Activated CD4-positive, alpha-beta memory T cell treated with anti-CD3 and anti-CD28 coated beads, Interleukin-2, amount 10 ng/mL, durations not matched to agents 7 days and 5 days (primary cell): Measurements from ENCODE around the gene B3GAT1. TPM values are rescaled to one million over a fixed set of nuclear protein-coding genes. Genes with fewer than 3 reads are reported as not detected.

Experiments
- CTCF ChIA-PET: fragments of 350-600 bp; sonication (Branson Sonifier 250); formaldehyde crosslinking; loops from one replicate; lab custom pipeline; 2021; ENCODE audit warnings: antibody characterized with exemption, inconsistent platforms; lab: Charles Lee
- POLR2A ChIA-PET: fragments of 350-600 bp; sonication (Branson Sonifier 250); formaldehyde crosslinking; loops from one replicate; lab custom pipeline; 2021; ENCODE audit warnings: antibody characterized with exemption; lab: Charles Lee
- DNase-seq: peaks from one replicate; pipeline ENCODE4 v3.0.0-alpha.2; 2020
- H3K27ac Mint-ChIP-seq: one replicate; pipeline ENCODE4 v1.8.0; 2021; ENCODE audit warnings: mild to moderate bottlenecking, mixed read lengths
- H3K27me3 Mint-ChIP-seq: one replicate; pipeline ENCODE4 v1.8.0; 2021; ENCODE audit warnings: mixed read lengths
- H3K36me3 Mint-ChIP-seq: one replicate; pipeline ENCODE4 v1.8.0; 2021; ENCODE audit warnings: low read depth, mixed read lengths
- H3K4me1 Mint-ChIP-seq: one replicate; pipeline ENCODE4 v1.8.0; 2021; ENCODE audit warnings: mixed read lengths
- H3K4me3 Mint-ChIP-seq: one replicate; pipeline ENCODE4 v1.8.0; 2021; ENCODE audit warnings: mild to moderate bottlenecking, mixed read lengths
- H3K9me3 Mint-ChIP-seq: one replicate; pipeline ENCODE4 v1.8.0; 2021; ENCODE audit warnings: mixed read lengths
- total RNA-seq, 2 experiments: library from RNA; stranded (reverse); gene quantifications; one replicate each; pipeline ENCODE4 v1.2.3, GENCODE V29; 2021

B3GAT1 gene
- total RNA-seq, 2 experiments from 2014 or later, result 10.5 to 11.0 TPM

- H3K27me3 Mint-ChIP-seq, result peaks cover 48% of the 10 kb centered on the region
- H3K27ac Mint-ChIP-seq, result no peak overlapping the region
- no peak overlapping the region for H3K4me3 Mint-ChIP-seq
- no peaks in the 10 kb centered on the region for H3K9me3 Mint-ChIP-seq
- ChIA-PET CTCF (interaction anchor here (0.6 to 1.3 kb wide), 2 partner anchors 13 to 126 kb away, joined by 3 read pairs; no protein-coding TSS in a partner anchor), POLR2A (interaction anchor here (1.2 to 3.4 kb wide), 2 partner anchors 57 to 109 kb away, joined by 3 to 11 read pairs; partner anchors contain the start of genes GLB1L3 and NCAPD3)
- no peak for DNase-seq
- no peaks in the 10 kb centered on the region for H3K36me3 Mint-ChIP-seq
- H3K4me1 Mint-ChIP-seq, result peaks cover 16% of the 10 kb centered on the region
Observed at GRCh38 chr11:134333312-134333711, 78.7 kb downstream of the B3GAT1 start.

GRCh38 chr11:134332782-134333181 is 79.3 kb downstream of the B3GAT1 start:
- H3K4me3 Mint-ChIP-seq, result peak overlapping the region; percentile 62
- H3K9me3 Mint-ChIP-seq, result no peaks in the 10 kb centered on the region
- H3K36me3 Mint-ChIP-seq, result no peaks in the 10 kb centered on the region
- no peak for DNase-seq
- H3K4me1 Mint-ChIP-seq, result peaks cover 16% of the 10 kb centered on the region
- ChIA-PET POLR2A (interaction anchor here (0.7 to 3.4 kb wide), 5 partner anchors 9 to 109 kb away, joined by 3 to 11 read pairs (median 4); partner anchors contain the start of genes GLB1L3, NCAPD3 and VPS26B), CTCF (interaction anchor here (0.6 to 1.4 kb wide), 3 partner anchors 12 to 59 kb away, joined by 3 to 5 read pairs (median 3); partner anchors contain the start of gene GLB1L3)
- no peak overlapping the region for H3K27ac Mint-ChIP-seq
- H3K27me3 Mint-ChIP-seq, result peaks cover 48% of the 10 kb centered on the region

GRCh38 chr11:134332189-134332631 is 79.8 kb downstream of the B3GAT1 start:
- ChIA-PET POLR2A (interaction anchor here (0.5 to 3.4 kb wide), 6 partner anchors 9 to 108 kb away, joined by 3 to 11 read pairs (median 4); partner anchors contain the start of genes GLB1L3, NCAPD3 and VPS26B), CTCF (interaction anchor here (0.8 to 1.4 kb wide), 3 partner anchors 8 to 59 kb away, joined by 3 to 5 read pairs (median 4); partner anchors contain the start of gene GLB1L3)
- Mint-ChIP-seq H3K4me3 (peak overlapping the region; percentile 62), H3K27me3 (peaks cover 49% of the 10 kb centered on the region), H3K36me3 (no peaks in the 10 kb centered on the region), H3K9me3 (no peaks in the 10 kb centered on the region), H3K4me1 (peaks cover 16% of the 10 kb centered on the region), H3K27ac (no peak overlapping the region)
- DNase-seq, result no peak

GRCh38 chr11:134331354-134332188 is 80.5 kb downstream of the B3GAT1 start, which contains the start of gene GLB1L2:
Gene GLB1L2 (plus strand): TSS chr11:134331988. CDS start chr11:134332062, 74 bp downstream.
- Mint-ChIP-seq H3K27me3 (peaks cover 49% of the 10 kb centered on the region), H3K4me1 (peaks cover 16% of the 10 kb centered on the region), H3K4me3 (peak within 1 kb of the TSS; percentile 77), H3K36me3 (no peaks in the 10 kb centered on the region), H3K27ac (no peak within 1 kb of the TSS), H3K9me3 (no peaks in the 10 kb centered on the region)
- CTCF ChIA-PET, result interaction anchor here (0.8 to 1.4 kb wide), 3 partner anchors 9 to 58 kb away, joined by 3 to 5 read pairs (median 4); partner anchors contain the start of gene GLB1L3
- DNase-seq, result peak; percentile 82
- POLR2A ChIA-PET, result interaction anchor here (0.5 to 3.4 kb wide), 6 partner anchors 10 to 107 kb away, joined by 3 to 11 read pairs (median 4); partner anchors contain the start of genes GLB1L3, NCAPD3 and VPS26B

GRCh38 chr11:134330611-134331353 is 81.3 kb downstream of the B3GAT1 start:
- ChIA-PET POLR2A (no interaction called here), CTCF (interaction anchor here (1.3 kb wide), 1 partner anchor 38 kb away, joined by 3 read pairs; no protein-coding TSS in a partner anchor)
- Mint-ChIP-seq H3K4me3 (peak overlapping the region; percentile 77), H3K27me3 (peaks cover 49% of the 10 kb centered on the region), H3K9me3 (no peaks in the 10 kb centered on the region), H3K36me3 (no peaks in the 10 kb centered on the region), H3K4me1 (peaks cover 16% of the 10 kb centered on the region), H3K27ac (no peak overlapping the region)
- DNase-seq, result no peak

Other genes starting within 250 kb of the B3GAT1 start
- gene NCAPD3, start 188.3 kb downstream of the B3GAT1 start, total RNA-seq, result 10 to 100 TPM; 94.4 to 97.2 TPM
- 10 to 100 TPM; 60.4 to 63.9 TPM for gene VPS26B, start 187.6 kb downstream of the B3GAT1 start, total RNA-seq
- 10 to 100 TPM; 61.5 to 67.0 TPM for gene THYN1, start 158.9 kb downstream of the B3GAT1 start, total RNA-seq
- 10 to 100 TPM; 21.8 to 23.3 TPM for gene ACAD8, start 158.7 kb downstream of the B3GAT1 start, total RNA-seq
- 1 to 10 TPM; 6.9 TPM for gene GLB1L3, start 135.9 kb downstream of the B3GAT1 start, total RNA-seq
- gene GLB1L2, start 80.3 kb downstream of the B3GAT1 start, total RNA-seq, result 1 to 10 TPM; 2.1 to 2.5 TPM